ENCODE measurements around the gene ATP1B2.

DNA sequence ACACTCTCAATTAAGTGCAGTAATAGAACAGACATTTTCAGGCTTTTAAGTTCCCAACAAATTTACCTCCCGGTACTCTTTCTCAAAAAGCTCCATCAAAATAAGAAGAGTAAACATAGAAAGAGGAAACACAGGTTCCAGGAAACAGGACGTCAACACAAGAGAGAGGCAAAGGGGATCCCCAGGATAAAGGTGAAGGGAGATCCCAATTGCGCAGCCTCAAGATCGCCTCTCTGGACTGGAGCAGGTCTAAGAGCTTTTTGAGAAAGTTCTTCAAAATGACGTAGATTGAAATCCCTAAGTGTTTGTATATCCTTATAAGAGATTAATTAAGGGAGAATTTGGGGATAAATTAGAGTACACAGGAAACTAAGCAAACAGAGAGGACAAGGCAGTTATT is 32.1 kb upstream of the ATP1B2 start:
- TF ChIP-seq, protein P1, sequence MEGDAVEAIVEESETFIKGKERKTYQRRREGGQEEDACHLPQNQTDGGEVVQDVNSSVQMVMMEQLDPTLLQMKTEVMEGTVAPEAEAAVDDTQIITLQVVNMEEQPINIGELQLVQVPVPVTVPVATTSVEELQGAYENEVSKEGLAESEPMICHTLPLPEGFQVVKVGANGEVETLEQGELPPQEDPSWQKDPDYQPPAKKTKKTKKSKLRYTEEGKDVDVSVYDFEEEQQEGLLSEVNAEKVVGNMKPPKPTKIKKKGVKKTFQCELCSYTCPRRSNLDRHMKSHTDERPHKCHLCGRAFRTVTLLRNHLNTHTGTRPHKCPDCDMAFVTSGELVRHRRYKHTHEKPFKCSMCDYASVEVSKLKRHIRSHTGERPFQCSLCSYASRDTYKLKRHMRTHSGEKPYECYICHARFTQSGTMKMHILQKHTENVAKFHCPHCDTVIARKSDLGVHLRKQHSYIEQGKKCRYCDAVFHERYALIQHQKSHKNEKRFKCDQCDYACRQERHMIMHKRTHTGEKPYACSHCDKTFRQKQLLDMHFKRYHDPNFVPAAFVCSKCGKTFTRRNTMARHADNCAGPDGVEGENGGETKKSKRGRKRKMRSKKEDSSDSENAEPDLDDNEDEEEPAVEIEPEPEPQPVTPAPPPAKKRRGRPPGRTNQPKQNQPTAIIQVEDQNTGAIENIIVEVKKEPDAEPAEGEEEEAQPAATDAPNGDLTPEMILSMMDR (IDR thresholded peaks at IDR 0.05 in 4 of 5, conservative IDR thresholded peaks at IDR 0.05 in 1 of 5) = no peak
- no peak for TF ChIP-seq POLR2A (IDR thresholded peaks at IDR 0.05)

All from gastrocnemius medialis (tissue), 4 donors.